Tibial artery (tissue), 4 donors: ENCODE measurements around the gene TSPAN14.

Experiments used
- DNase-seq, 2 donors: peaks; one replicate each; pipeline ENCODE4 v3.0.0-alpha.2; 2019
- H3K27ac ChIP-seq, 2 donors: fragments of 200-600 bp; sonication (generic) in 1 of 2; 1 replicate in 1 of 2; 2 replicates in 1 of 2; pipeline ENCODE4 v1.5.1; 2018 to 2019; ENCODE audit warnings: mild to moderate bottlenecking in 1 of 2
- H3K27me3 ChIP-seq, 2 donors: fragments of 200-600 bp; sonication (generic) in 1 of 2; one replicate each; pipeline versions ENCODE4 v1.5.1 to v1.6.0; 2016 to 2019
- H3K36me3 ChIP-seq, 3 donors: fragments of 200-600 bp; sonication (generic) in 2 of 3; one replicate each; pipeline ENCODE4 v1.5.1; 2016 to 2019; ENCODE audit warnings: mild to moderate bottlenecking in 2 of 3
- H3K4me1 ChIP-seq, 4 donors: fragments of 200-600 bp; sonication (generic) in 2 of 4; 1 replicate in 3 of 4; 2 replicates in 1 of 4; pipeline ENCODE4 v1.5.1; 2016 to 2019
- H3K4me3 ChIP-seq, 2 donors: fragments of 200-600 bp; sonication (generic) in 1 of 2; 1 replicate in 1 of 2; 2 replicates in 1 of 2; pipeline ENCODE4 v1.5.1; 2018 to 2019; ENCODE audit warnings: mild to moderate bottlenecking in 2 of 2
- H3K9me3 ChIP-seq, 3 donors: fragments of 200-600 bp; sonication (generic) in 1 of 3; one replicate each; pipeline ENCODE4 v1.5.1; 2016 to 2019
- intact Hi-C: fragments of 100-400 bp; cut with DNase I; formaldehyde crosslinking; loops from one replicate; pipeline ENCODE4 v1.15.0; 2023; ENCODE audit warnings: low total_unique reads
- TF ChIP-seq, protein P1 (sequence below), 2 experiments: fragments of 200-600 bp in 1 of 2; fragments of 450-650 bp in 1 of 2; IDR thresholded peaks; one replicate each; pipeline ENCODE4 v1.5.1; 2017 to 2019; ENCODE audit warnings: antibody characterized with exemption in 2 of 2, mild to moderate bottlenecking in 1 of 2, moderate library complexity in 1 of 2

The TSPAN14 gene

DNA sequence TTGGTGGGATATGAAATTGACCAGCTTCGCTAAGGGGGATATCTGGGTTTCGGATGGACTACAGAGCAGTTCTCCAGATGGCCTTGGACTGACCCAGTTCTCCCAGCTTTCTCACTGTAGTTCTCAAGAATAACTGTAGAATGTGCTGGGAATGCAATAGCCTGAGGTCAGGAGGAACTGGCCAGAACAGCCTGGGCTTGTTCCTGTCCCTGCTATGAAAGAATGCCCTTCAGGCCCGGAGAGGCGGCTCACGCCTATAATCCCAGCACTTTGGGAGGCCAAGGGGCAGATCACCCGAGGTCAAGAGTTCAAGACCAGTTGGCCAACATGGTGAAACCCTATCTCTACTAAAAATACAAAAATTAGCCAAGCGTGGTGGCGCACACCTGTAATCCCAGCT lies 12.3 kb upstream of the TSPAN14 start:
- TF ChIP-seq, protein P1, sequence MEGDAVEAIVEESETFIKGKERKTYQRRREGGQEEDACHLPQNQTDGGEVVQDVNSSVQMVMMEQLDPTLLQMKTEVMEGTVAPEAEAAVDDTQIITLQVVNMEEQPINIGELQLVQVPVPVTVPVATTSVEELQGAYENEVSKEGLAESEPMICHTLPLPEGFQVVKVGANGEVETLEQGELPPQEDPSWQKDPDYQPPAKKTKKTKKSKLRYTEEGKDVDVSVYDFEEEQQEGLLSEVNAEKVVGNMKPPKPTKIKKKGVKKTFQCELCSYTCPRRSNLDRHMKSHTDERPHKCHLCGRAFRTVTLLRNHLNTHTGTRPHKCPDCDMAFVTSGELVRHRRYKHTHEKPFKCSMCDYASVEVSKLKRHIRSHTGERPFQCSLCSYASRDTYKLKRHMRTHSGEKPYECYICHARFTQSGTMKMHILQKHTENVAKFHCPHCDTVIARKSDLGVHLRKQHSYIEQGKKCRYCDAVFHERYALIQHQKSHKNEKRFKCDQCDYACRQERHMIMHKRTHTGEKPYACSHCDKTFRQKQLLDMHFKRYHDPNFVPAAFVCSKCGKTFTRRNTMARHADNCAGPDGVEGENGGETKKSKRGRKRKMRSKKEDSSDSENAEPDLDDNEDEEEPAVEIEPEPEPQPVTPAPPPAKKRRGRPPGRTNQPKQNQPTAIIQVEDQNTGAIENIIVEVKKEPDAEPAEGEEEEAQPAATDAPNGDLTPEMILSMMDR (IDR thresholded peaks at IDR 0.05) = no peak
- H3K4me3 ChIP-seq = no peak overlapping the region
- no peak overlapping the region for H3K27ac ChIP-seq
- intact Hi-C loops = loop anchor here (10.0 kb wide), 1 partner anchor 213 kb away; no protein-coding TSS in a partner anchor
- H3K4me1 ChIP-seq = no peaks in the 10 kb centered on the region
- peak in 1 of 2 donors; percentile 47 for DNase-seq
- no peaks in the 10 kb centered on the region for H3K27me3 ChIP-seq
- H3K9me3 ChIP-seq = no peaks in the 10 kb centered on the region
- no peaks in the 10 kb centered on the region for H3K36me3 ChIP-seq

DNA sequence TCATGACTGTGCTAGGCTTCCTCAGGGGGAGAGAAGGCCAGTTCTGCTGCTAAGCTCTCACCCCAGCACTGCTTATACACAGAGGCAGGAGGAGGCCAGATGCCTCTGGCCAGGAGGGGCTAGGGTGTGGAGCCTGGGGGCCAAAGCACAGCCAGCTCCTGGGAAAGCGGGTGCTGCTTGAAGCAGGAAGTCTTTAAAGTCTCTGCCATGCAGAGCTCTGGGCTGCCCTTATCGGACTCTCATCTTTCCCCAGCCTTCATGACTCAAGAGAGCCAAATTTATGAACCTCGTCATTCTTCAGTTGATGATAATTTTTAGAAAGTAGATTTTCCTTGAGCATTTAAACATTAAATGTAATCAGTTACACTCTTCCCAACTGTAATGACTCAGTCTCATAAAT lies 11.2 kb upstream of the TSPAN14 start:
- Histone ChIP-seq H3K27me3 (no peaks in the 10 kb centered on the region), H3K4me1 (no peaks in the 10 kb centered on the region), H3K27ac (no peak overlapping the region), H3K9me3 (no peaks in the 10 kb centered on the region), H3K36me3 (no peaks in the 10 kb centered on the region), H3K4me3 (no peak overlapping the region)
- TF ChIP-seq, protein P1 (IDR thresholded peaks at IDR 0.05) = no peak
- peak in 1 of 2 donors; percentile 52 for DNase-seq
- intact Hi-C loops = loop anchor here (10.0 kb wide), 1 partner anchor 212 kb away; no protein-coding TSS in a partner anchor

DNA sequence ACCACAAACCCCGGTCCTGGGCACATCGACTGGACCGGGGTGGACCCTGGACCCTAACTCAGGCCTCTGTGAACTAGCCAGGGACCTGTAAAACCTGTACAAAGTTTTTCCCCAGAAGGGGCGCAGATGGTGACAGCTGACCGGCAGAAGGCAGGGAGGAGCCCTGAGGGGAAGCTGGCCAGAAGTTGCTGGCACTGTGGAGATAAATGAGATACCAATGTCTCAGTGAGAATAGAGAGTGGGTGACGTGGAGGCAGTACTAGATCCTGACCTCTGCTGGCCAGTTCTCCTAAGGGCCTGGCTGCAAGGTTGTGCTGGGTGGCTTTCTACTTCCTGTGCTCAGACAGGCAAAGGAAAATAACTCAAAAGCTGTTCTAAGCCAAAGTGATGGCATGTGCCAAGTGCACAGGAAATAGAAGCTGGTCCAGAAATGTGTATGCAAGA lies 10.6 kb upstream of the TSPAN14 start:
- Histone ChIP-seq H3K27ac (no peak overlapping the region), H3K36me3 (no peaks in the 10 kb centered on the region), H3K27me3 (no peaks in the 10 kb centered on the region), H3K4me1 (no peaks in the 10 kb centered on the region), H3K9me3 (no peaks in the 10 kb centered on the region), H3K4me3 (no peak overlapping the region)
- DNase-seq = peak in 1 of 2 donors; percentile 51
- intact Hi-C loops = loop anchor here (10.0 kb wide), 1 partner anchor 211 kb away; no protein-coding TSS in a partner anchor
- TF ChIP-seq, protein P1 (IDR thresholded peaks at IDR 0.05) = no peak

DNA sequence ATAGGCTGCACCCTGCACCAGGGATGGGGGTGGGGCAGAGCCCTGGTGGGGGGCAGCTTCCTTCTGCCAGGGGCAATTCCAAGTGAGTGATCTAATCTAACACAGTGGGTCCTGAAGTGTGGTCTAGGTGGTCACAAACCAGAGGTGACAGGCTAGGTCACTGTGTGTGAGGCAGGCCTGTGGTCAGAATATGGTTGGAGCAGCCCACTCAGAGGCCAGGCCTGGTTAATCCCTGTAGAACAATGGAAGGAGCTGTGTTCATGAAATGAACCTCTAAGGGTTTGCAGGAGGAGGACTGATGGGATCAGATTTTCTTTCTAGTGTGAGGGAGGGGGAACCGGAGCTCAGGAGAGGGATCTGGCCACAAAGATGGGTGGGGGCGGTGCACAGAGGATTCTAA lies 10.0 kb upstream of the TSPAN14 start:
- Histone ChIP-seq H3K36me3 (no peaks in the 10 kb centered on the region), H3K27ac (no peak overlapping the region), H3K27me3 (no peaks in the 10 kb centered on the region), H3K4me1 (no peaks in the 10 kb centered on the region), H3K4me3 (no peak overlapping the region), H3K9me3 (no peaks in the 10 kb centered on the region)
- TF ChIP-seq, protein P1 (IDR thresholded peaks at IDR 0.05) = no peak
- DNase-seq = peak in 1 of 2 donors; percentile 42
- intact Hi-C loops = loop anchor here (2.0 to 10.0 kb wide), 2 partner anchors 61 to 211 kb away; no protein-coding TSS in a partner anchor

DNA sequence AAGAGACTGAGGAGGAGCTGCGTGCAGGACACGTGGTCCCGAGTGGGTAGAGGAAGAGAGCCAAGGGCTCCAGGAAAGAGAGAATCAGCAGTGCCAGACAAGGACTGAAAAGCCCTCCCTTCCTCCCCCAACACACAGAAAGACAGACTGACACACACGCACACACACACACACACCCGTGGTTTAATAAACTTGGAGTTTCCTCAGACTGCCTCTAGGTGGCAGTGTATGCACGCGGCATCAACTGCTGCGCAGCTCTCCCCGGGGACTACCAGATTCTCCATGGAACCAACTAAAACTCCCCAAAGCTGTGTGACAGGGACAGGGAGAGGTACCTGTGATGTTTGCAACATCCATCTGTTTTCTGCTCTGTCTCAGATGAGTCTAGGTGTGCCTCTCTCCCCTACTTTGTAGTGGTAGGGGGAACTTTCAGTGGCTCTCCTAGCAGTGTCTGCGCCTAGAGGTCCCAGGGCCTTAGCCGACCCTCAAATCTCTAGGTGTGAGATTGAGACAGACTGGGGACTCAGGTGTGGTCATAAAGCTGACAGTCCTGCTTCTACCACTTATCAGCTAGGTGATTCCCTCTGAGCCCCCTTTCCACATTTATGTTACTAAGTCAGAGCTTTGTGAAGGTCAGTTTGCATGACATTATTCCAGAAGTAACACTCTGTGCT lies 9.3 kb upstream of the TSPAN14 start:
- no peaks in the 10 kb centered on the region for H3K27me3 ChIP-seq
- H3K4me3 ChIP-seq = no peak overlapping the region
- H3K4me1 ChIP-seq = no peaks in the 10 kb centered on the region
- no peaks in the 10 kb centered on the region for H3K9me3 ChIP-seq
- DNase-seq = peak; percentile 73 to 82
- TF ChIP-seq, protein P1 (IDR thresholded peaks at IDR 0.05) = peak; percentile 95 to 97
- H3K36me3 ChIP-seq = no peaks in the 10 kb centered on the region
- intact Hi-C loops = loop anchor here (2.0 to 10.0 kb wide), 2 partner anchors 60 to 210 kb away; no protein-coding TSS in a partner anchor
- H3K27ac ChIP-seq = no peak overlapping the region
